Ishikawa (cell line): ENCODE data around the gene RAB7B.

Experiments used
- CEBPB ChIP-seq: IDR thresholded peaks from 2 replicates; pipeline ENCODE4 v1.6.1; 2012
- CREB1 ChIP-seq: IDR thresholded peaks from 2 replicates; pipeline ENCODE4 v1.6.1; 2012; ENCODE audit warnings: low read depth
- EGR1 ChIP-seq: IDR thresholded peaks from 2 replicates; pipeline ENCODE4 v1.6.1; 2012
- EP300 ChIP-seq: IDR thresholded peaks from 2 replicates; pipeline ENCODE4 v1.6.1; 2012; ENCODE audit warnings: borderline replicate concordance
- FOXM1 ChIP-seq: IDR thresholded peaks from 2 replicates; pipeline ENCODE4 v1.6.1; 2012; ENCODE audit warnings: low read depth, borderline replicate concordance
- NFIC ChIP-seq: IDR thresholded peaks from 2 replicates; pipeline ENCODE4 v1.6.1; 2012
- RAD21 ChIP-seq: IDR thresholded peaks from 2 replicates; pipeline ENCODE4 v1.6.1; 2012; ENCODE audit warnings: low read depth
- TAF1 ChIP-seq: IDR thresholded peaks from 2 replicates; pipeline ENCODE4 v1.6.1; 2012; ENCODE audit warnings: low read depth, mild to moderate bottlenecking
- TCF12 ChIP-seq: IDR thresholded peaks from 2 replicates; pipeline ENCODE4 v1.6.1; 2012; ENCODE audit warnings: low read depth
- TEAD4 ChIP-seq: IDR thresholded peaks from 2 replicates; pipeline ENCODE4 v1.6.1; 2012
- YY1 ChIP-seq: IDR thresholded peaks from 2 replicates; pipeline ENCODE4 v1.6.1; 2012; ENCODE audit warnings: low read depth
- ZBTB7A ChIP-seq: IDR thresholded peaks from 2 replicates; pipeline ENCODE4 v1.6.1; 2012; ENCODE audit warnings: low read depth
- TF ChIP-seq, protein P1 (sequence below): IDR thresholded peaks from 2 replicates; pipeline ENCODE4 v1.6.1; 2012; ENCODE audit warnings: low read depth, mild to moderate bottlenecking
- TF ChIP-seq, protein P2 (sequence below): IDR thresholded peaks from 2 replicates; pipeline ENCODE4 v1.6.1; 2012
- TF ChIP-seq, protein P3 (sequence below): IDR thresholded peaks from 2 replicates; pipeline ENCODE4 v1.6.1; 2012

The RAB7B gene

DNA sequence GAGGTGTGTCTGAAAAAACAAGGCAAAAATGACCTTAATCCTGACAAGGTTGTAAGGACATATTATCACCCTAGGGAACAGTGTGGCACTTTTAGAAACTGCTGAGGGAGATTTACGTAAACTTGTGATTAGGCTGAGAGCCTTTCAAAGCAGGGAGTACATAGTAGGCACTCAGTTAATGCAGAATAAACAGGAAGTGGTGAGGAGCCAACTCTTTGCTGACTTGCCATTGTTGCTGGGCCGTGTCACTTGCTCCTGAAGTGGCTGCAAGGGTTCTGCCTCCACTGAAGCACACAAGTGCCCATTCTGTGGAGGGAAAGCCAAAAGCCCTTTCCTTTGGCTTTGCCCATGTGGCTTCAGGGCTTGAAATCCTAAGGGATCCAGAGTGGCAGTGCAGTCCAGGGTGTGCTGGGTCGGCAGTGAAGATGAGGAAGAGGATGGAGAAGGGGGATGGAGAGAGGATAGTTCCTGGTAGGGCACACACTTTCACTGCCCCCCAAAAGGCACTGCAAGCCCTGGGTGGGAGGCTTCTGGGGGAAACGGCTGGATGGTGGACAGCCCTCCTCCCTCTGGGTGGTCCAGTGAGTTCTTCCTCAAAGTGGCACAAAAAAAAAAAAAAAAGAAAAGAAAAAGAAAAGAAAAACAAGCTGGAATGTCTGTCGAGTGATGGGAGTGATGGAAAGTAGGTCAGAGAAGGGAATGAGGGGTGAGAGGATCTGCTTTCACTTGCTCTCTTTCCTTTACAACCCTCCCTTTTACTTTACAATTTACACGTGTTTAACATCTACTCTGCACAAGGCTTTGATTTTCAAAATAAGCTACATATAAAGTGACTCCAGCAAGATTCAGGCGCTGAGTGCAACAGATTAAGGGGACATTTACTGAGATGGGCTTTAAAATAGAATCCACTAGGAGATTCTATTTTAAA is 36.1 kb upstream of the RAB7B start:
- TF ChIP-seq, protein P1, sequence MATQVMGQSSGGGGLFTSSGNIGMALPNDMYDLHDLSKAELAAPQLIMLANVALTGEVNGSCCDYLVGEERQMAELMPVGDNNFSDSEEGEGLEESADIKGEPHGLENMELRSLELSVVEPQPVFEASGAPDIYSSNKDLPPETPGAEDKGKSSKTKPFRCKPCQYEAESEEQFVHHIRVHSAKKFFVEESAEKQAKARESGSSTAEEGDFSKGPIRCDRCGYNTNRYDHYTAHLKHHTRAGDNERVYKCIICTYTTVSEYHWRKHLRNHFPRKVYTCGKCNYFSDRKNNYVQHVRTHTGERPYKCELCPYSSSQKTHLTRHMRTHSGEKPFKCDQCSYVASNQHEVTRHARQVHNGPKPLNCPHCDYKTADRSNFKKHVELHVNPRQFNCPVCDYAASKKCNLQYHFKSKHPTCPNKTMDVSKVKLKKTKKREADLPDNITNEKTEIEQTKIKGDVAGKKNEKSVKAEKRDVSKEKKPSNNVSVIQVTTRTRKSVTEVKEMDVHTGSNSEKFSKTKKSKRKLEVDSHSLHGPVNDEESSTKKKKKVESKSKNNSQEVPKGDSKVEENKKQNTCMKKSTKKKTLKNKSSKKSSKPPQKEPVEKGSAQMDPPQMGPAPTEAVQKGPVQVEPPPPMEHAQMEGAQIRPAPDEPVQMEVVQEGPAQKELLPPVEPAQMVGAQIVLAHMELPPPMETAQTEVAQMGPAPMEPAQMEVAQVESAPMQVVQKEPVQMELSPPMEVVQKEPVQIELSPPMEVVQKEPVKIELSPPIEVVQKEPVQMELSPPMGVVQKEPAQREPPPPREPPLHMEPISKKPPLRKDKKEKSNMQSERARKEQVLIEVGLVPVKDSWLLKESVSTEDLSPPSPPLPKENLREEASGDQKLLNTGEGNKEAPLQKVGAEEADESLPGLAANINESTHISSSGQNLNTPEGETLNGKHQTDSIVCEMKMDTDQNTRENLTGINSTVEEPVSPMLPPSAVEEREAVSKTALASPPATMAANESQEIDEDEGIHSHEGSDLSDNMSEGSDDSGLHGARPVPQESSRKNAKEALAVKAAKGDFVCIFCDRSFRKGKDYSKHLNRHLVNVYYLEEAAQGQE: no peak
- TF ChIP-seq TAF1 (no peak), CREB1 (no peak), RAD21 (no peak), TCF12 (no peak), CEBPB (no peak), NFIC (no peak), FOXM1 (no peak), TEAD4 (no peak), ZBTB7A (no peak), EGR1 (no peak), EP300 (no peak), YY1 (no peak)
- TF ChIP-seq, protein P2, sequence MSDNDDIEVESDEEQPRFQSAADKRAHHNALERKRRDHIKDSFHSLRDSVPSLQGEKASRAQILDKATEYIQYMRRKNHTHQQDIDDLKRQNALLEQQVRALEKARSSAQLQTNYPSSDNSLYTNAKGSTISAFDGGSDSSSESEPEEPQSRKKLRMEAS: no peak
- TF ChIP-seq, protein P3, sequence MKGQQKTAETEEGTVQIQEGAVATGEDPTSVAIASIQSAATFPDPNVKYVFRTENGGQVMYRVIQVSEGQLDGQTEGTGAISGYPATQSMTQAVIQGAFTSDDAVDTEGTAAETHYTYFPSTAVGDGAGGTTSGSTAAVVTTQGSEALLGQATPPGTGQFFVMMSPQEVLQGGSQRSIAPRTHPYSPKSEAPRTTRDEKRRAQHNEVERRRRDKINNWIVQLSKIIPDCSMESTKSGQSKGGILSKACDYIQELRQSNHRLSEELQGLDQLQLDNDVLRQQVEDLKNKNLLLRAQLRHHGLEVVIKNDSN: no peak

DNA sequence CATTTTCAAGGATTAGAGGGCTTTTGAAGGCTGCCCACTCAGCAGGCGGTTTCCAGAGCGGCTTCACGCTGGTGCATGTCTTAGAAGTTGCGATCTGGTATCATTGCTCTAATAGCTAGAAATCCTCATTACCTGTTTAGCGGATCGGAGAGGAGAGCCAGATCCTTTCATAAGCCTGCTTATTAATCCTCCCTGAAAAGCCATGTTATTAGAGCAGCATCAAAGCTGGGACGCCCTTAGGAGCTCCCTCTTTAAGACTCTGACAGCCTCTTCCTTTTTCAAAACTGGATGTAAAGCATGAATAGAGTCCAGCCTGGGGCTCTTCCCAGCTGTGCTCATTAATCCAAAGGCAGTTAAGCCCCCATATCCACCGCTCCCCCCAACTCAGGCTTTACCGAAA is 34.4 kb upstream of the RAB7B start:
- TF ChIP-seq TCF12 (no peak), TAF1 (no peak), YY1 (no peak), ZBTB7A (no peak), FOXM1 (no peak), EP300 (no peak), CEBPB (no peak), NFIC (no peak), TEAD4 (no peak), CREB1 (no peak), RAD21 (no peak), EGR1 (no peak)
- TF ChIP-seq, protein P3: no peak
- TF ChIP-seq, protein P2: no peak
- TF ChIP-seq, protein P1: no peak

DNA sequence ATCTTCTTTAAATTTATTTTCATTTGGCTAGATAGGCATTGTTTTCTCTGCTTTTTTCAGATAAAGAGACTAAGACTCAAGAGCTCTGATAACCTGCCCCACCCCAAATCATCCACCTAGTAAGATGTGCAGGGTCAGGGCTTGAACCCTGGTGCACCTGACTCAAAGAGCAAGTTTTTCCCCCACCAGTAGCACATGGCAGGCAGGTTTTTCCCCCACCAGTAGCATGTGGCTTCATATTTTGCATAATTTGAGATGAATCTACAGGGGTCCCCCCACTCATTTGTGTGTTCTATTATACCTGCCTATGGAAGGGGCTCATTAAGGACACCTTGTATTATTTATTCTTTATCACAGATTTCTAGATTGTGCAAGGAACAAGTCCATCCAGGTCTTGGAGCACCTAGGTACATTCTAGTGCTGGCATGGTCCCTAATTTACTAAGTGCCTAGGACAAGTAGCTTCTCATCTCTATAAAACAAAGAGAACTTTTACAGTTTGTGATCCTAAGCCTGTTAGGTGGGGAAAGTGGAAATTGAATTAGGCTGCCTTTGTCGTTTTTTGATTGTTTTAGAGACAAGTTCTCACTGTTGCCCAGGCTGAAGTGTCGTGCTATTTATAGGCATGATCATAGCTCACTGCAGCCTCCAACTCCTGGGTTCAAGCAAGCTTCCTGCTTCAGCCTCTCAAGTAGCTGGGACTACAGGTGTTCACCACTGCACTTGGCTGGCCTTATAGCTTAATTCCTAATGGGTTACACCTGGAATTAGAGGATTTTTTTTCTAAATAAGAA is 33.7 kb upstream of the RAB7B start:
- TF ChIP-seq, protein P1: no peak

DNA sequence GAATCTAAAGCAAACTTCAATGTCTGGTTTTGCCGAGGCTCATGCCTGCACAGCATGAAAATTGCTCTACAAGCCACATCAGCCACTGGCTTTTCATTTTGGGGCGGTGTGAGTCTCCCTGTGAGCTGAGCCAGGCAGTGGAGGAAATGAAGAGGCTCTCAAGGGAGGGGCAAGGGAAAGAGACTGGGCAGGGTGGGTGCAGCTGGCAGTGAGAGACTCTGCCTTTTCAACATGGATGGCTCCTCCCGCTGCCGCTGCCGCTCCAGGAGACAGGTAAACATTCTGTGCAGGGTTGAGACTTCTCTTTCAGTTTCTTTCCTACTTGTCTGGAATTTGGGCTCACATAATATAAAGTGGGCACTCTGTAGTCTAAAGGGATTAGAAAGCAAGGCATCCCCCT is 31.8 kb upstream of the RAB7B start:
- no peak for TF ChIP-seq EGR1
- TF ChIP-seq, protein P2: 0 out of 2 replicates have a peak, but pooled peaks have one; percentile 20
